Prostate gland (tissue), 2 donors: ENCODE data around the gene CAMSAP1.

Experiments
- POLR2A ChIP-seq: fragments of 450-650 bp; IDR thresholded peaks from one replicate; pipeline ENCODE4 v1.6.1; 2016; ENCODE audit warnings: antibody characterized with exemption, mild to moderate bottlenecking
- POLR2AphosphoS5 ChIP-seq: sonication (generic); formaldehyde crosslinking; IDR thresholded peaks from one replicate; pipeline ENCODE4 v1.6.1; 2017; ENCODE audit warnings: antibody characterized with exemption
- TF ChIP-seq, protein P1 (sequence below), 4 experiments: fragments of 200-600 bp in 2 of 4; fragments of 450-650 bp in 2 of 4; sonication (generic) in 2 of 4; IDR thresholded peaks; 1 replicate in 3 of 4; 2 replicates in 1 of 4; pipeline ENCODE4 v1.5.1; 2016 to 2019; ENCODE audit warnings: antibody characterized with exemption in 4 of 4, mild to moderate bottlenecking in 2 of 4, moderate library complexity in 2 of 4

DNA sequence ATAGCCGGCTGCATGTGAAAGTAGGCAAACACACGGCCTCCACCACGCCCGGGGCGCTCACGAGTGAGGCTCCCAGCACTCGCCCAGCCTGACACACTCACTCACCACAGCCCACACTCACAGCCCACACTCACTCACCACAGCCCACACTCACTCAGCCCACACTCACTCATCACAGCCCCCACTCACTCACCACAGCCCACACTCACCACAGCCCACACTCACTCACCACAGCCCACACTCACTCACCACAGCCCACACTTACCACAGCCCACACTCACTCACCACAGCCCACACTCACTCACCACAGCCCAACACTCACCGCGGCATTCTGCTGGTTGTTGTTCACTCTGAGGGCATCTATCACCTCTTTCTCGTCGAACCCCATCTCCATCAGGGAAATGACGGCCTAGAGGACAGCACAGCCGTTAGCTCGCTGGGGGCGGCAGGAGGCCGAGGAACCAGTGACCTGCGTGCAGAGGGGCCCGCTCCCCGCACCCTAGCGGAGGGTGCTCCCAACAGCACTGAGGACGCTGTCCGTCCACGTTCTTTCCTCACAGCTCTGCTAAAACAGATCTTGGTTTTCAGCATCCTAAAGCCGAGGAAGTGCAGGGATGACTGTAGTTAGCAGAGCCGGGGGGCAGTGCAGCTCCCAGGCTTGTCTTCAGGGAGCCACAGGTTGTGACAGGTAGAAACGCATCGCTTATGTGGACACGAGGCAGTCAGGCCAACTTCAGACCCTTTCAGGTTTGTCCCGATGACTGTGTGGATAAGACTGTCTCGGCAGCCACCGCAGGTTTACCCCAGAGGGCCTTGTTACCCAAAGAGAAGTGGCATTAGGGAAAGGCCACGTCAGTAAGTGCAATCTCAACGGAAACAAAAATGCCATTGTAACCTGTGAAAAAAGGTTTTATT, 32.3 kb upstream of the CAMSAP1 start:
- TF ChIP-seq POLR2AphosphoS5, result no peak
- TF ChIP-seq, protein P1, sequence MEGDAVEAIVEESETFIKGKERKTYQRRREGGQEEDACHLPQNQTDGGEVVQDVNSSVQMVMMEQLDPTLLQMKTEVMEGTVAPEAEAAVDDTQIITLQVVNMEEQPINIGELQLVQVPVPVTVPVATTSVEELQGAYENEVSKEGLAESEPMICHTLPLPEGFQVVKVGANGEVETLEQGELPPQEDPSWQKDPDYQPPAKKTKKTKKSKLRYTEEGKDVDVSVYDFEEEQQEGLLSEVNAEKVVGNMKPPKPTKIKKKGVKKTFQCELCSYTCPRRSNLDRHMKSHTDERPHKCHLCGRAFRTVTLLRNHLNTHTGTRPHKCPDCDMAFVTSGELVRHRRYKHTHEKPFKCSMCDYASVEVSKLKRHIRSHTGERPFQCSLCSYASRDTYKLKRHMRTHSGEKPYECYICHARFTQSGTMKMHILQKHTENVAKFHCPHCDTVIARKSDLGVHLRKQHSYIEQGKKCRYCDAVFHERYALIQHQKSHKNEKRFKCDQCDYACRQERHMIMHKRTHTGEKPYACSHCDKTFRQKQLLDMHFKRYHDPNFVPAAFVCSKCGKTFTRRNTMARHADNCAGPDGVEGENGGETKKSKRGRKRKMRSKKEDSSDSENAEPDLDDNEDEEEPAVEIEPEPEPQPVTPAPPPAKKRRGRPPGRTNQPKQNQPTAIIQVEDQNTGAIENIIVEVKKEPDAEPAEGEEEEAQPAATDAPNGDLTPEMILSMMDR (IDR thresholded peaks at IDR 0.05), result no peak
- no peak for TF ChIP-seq POLR2A
